ENCODE results near the gene LYZL1.

LYZL1 gene

DNA sequence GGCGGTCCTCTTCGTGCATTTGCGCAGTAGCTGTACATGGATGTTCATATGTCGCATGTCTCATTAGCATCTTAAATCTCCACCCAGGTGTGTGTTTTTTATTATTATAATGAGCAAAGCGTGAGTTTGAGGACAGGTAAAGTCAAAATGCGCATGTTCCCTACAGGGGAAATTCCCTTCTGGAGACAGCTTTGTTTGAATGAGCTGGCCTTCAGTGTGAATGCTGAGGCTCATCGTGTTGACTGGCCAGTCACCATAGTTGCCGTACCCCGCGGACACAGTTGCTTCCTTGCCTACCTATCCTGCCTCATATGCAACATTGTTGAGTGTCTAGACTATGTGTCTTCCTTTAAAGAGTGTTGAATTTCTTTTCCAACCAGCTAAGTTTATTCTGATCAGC lies 13.6 kb downstream of the LYZL1 start:
- no peak overlapping the region for H3K27ac ChIP-seq (replicated peaks)
- no peak overlapping the region for H3K4me3 ChIP-seq (replicated peaks; ENCODE audit: insufficient read depth, low read length)
- H3K27me3 ChIP-seq (ENCODE audit: insufficient read depth, poor library complexity, severe bottlenecking) = no peaks in the 10 kb centered on the region
- TF ChIP-seq, protein P1, sequence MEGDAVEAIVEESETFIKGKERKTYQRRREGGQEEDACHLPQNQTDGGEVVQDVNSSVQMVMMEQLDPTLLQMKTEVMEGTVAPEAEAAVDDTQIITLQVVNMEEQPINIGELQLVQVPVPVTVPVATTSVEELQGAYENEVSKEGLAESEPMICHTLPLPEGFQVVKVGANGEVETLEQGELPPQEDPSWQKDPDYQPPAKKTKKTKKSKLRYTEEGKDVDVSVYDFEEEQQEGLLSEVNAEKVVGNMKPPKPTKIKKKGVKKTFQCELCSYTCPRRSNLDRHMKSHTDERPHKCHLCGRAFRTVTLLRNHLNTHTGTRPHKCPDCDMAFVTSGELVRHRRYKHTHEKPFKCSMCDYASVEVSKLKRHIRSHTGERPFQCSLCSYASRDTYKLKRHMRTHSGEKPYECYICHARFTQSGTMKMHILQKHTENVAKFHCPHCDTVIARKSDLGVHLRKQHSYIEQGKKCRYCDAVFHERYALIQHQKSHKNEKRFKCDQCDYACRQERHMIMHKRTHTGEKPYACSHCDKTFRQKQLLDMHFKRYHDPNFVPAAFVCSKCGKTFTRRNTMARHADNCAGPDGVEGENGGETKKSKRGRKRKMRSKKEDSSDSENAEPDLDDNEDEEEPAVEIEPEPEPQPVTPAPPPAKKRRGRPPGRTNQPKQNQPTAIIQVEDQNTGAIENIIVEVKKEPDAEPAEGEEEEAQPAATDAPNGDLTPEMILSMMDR (IDR thresholded peaks at IDR 0.05; ENCODE audit: insufficient read depth, low read length) = no peak
- TF ChIP-seq, protein P2, sequence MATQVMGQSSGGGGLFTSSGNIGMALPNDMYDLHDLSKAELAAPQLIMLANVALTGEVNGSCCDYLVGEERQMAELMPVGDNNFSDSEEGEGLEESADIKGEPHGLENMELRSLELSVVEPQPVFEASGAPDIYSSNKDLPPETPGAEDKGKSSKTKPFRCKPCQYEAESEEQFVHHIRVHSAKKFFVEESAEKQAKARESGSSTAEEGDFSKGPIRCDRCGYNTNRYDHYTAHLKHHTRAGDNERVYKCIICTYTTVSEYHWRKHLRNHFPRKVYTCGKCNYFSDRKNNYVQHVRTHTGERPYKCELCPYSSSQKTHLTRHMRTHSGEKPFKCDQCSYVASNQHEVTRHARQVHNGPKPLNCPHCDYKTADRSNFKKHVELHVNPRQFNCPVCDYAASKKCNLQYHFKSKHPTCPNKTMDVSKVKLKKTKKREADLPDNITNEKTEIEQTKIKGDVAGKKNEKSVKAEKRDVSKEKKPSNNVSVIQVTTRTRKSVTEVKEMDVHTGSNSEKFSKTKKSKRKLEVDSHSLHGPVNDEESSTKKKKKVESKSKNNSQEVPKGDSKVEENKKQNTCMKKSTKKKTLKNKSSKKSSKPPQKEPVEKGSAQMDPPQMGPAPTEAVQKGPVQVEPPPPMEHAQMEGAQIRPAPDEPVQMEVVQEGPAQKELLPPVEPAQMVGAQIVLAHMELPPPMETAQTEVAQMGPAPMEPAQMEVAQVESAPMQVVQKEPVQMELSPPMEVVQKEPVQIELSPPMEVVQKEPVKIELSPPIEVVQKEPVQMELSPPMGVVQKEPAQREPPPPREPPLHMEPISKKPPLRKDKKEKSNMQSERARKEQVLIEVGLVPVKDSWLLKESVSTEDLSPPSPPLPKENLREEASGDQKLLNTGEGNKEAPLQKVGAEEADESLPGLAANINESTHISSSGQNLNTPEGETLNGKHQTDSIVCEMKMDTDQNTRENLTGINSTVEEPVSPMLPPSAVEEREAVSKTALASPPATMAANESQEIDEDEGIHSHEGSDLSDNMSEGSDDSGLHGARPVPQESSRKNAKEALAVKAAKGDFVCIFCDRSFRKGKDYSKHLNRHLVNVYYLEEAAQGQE (IDR thresholded peaks at IDR 0.05; ENCODE audit: insufficient replicate concordance, low read depth) = no peak
- TF ChIP-seq SPI1 (IDR thresholded peaks at IDR 0.05; ENCODE audit: borderline replicate concordance, low read depth) (no peak), GABPA (IDR thresholded peaks at IDR 0.05; ENCODE audit: low read depth) (no peak), POLR2AphosphoS5 (IDR thresholded peaks at IDR 0.05; ENCODE audit: low read depth) (no peak)
- no peak for DNase-seq (ENCODE audit: low read depth in 1 of 2, low spot score in 1 of 2)

DNA sequence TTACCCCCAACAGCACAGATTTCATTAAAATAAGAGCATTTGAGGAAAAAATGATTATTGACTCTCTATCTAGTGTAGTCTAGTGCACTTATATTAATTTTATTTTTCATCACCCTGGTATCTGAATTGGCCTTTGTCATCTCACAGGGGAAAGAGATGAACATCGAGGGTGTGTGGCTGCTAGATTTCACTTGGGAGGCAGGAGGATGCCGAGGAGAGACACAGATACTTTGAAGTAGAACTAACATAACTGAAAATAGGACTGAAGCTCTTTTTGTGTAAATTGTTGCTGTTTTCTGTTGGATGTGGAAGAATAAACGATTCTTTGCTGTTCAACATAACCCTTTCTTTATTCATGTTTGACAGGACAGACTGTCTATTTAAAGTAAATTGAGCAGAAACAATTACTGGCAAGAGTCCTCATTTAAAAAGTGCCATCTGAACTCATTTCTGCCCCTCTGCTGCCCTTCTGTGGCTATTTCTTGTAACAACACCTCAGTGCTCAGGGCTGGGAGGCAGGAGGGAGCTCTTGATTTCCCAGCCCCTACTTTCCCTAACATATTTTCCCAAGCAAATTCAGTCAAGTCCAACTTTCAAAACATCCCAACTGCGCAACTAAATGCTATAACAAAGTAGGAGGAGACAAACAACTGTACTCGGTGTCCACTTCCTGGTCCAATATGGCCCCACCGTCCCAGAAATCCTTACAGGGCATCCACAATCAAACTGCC lies 15.6 kb downstream of the LYZL1 start:
- no peaks in the 10 kb centered on the region for H3K27me3 ChIP-seq (ENCODE audit: insufficient read depth, poor library complexity, severe bottlenecking)
- no peak overlapping the region for H3K27ac ChIP-seq (replicated peaks)
- TF ChIP-seq, protein P2 (IDR thresholded peaks at IDR 0.05; ENCODE audit: insufficient replicate concordance, low read depth) = no peak
- TF ChIP-seq, protein P1 (IDR thresholded peaks at IDR 0.05; ENCODE audit: insufficient read depth, low read length) = peak; percentile 31
- no peak for TF ChIP-seq SPI1 (IDR thresholded peaks at IDR 0.05; ENCODE audit: borderline replicate concordance, low read depth)
- DNase-seq (ENCODE audit: low read depth in 1 of 2, low spot score in 1 of 2) = peak in 1 of 2 experiments; percentile 43
- H3K4me3 ChIP-seq (replicated peaks; ENCODE audit: insufficient read depth, low read length) = no peak overlapping the region

DNA sequence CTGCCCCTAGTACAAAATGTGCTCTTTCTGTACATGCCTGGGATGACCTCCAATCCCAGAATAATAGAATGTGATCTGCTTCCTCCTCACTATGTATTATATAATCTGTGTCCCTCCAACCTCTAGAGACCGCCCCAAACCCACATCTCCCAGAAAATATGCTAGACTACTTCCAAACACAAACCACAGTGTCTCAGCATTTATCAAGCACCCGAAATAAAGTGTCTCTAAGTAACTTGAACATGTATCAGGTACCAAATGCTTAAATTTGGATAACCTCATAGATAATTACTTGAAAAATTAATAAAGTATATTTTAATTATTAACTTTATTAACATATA lies 16.1 kb downstream of the LYZL1 start:
- Histone ChIP-seq H3K27ac (replicated peaks) (no peak overlapping the region), H3K4me3 (replicated peaks; ENCODE audit: insufficient read depth, low read length) (no peak overlapping the region), H3K27me3 (ENCODE audit: insufficient read depth, poor library complexity, severe bottlenecking) (no peaks in the 10 kb centered on the region)
- no peak for DNase-seq (ENCODE audit: low read depth in 1 of 2, low spot score in 1 of 2)
- no peak for TF ChIP-seq SPI1 (IDR thresholded peaks at IDR 0.05; ENCODE audit: borderline replicate concordance, low read depth)
- TF ChIP-seq, protein P2 (IDR thresholded peaks at IDR 0.05; ENCODE audit: insufficient replicate concordance, low read depth) = no peak

All from HL-60 (cell line).